ENCODE measurements around the gene SSH3. TPM values are rescaled to one million over a fixed set of nuclear protein-coding genes. Genes with fewer than 3 reads are reported as not detected.

Gene SSH3
- polyA plus RNA-seq, 1 donor, result 20.5 TPM

DNA sequence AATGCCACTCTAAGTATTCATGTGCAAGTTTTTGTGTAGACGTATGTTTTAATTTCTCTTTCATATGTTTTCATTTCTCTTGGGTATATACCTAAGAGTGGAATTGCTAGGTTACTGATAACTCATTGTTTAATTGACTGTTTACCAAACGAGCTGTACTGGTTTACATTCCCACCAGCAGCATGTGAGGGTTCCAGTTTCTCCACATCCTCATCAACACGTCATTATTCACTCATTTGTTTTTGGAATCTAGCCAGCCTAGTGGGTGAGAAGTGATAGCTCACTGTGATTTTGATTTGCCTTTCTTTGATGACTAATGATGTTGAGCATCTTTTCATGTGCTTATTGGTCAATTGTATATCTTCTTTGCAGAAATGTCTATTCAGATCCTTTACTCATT is 10.2 kb upstream of the SSH3 start:
- no peak for DNase-seq

DNA sequence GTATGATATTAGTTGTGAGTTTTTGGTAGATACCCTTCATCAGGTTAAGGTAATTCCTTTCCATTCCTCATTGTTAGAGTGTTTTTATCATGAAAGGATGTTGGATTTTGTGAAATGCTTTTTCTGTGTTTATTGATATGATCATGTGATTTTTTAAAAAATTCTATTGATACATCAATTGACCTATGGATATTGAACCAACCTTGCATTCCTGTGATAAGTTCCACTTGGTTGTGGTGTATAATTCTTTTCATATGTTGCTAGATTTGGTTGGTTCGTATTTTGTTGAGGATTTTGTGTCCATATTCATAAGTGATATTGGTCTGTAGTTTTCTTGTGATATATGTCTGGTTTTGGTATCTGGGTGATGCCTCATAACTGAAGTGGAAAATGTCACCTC is 7.5 kb upstream of the SSH3 start:
- DNase-seq, result no peak

DNA sequence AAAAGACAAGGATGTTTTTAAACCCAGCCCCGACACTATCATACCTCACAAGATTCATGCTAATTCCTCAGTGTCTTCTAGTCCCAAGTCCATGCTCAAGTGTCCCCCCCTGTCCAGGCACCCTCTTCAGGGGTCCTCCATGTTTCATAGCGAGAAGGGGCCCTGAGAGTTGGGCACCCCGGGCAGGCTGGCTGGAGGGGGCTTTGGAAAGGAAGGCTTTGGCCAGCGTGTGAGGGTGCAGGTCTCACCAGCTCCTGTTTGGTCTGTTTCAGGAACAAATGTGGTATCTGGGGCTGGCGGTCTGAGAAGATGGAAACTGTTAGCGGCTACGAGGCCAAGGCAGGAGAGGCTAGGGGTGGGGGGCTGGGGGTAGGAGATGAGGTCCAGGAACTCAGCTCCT is 4.5 kb upstream of the SSH3 start:
- DNase-seq, result no peak

- DNase-seq, result no peak
Observed at GRCh38 chr11:67299471-67300191, 3.7 kb upstream of the SSH3 start.

DNA sequence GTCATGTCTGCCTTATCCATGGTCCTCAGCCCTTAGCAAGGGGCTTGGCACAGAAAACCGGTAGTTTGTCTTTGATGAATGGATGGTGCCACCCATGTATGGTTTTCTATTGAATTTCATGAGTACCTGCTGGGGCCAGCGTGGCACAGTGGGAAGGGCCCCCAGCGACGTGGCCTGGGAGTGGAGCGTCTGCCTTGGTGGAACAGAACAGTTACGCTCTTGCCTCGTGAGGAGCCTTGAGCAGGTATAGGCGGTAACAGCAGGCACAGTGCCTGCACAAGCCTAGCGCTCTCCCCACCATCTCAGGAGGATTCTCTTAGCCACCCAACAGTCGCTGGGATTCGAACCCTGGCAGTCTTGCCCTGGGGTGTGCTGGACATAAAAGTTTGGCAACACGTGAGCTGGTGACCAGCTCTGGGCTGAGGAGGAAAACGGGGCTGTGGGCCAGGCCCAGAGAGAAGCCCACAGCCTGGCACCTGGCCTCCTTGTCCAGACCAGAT is 3.0 kb upstream of the SSH3 start:
- DNase-seq, result no peak

GRCh38 chr11:67300756-67301312 is 2.5 kb upstream of the SSH3 start:
- DNase-seq, result no peak

GRCh38 chr11:67301313-67301921 is 1.9 kb upstream of the SSH3 start:
- no peak for DNase-seq

GRCh38 chr11:67301951-67302516 is 1.3 kb upstream of the SSH3 start:
- peak; percentile 48 for DNase-seq

GRCh38 chr11:67302571-67303131 is 679 bp upstream of the SSH3 start:
- DNase-seq, result no peak

DNA sequence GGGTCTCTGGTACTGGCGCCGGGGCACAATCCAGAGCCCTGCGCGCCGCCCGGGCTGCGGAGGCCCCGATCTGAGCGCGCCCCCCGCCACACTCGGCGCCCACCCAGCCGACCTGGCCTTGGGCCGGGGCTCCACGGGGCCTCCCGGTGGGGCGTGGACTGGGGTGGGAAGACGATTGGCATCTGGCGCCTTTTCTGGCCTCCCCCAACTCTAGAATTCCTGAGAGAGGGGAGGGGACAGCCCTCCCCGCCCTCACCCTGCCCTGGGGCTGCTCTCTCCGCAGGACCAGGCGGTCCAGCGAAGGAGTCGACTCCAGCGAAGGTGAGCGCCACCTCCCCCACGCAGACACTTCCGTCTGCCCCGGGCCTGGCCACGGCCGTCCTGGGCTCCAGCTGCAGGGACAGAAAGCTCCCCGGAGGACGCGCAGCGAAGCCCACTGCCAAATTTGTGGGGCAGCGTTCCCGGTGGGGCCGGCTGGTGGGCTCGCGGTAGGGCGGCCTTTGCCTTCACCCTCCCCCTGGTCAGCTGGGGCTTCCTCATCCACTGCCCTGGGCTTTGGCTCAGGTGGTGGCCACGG is 593 bp downstream of the SSH3 start:
- no peak for DNase-seq

- no peak for DNase-seq
Observed at GRCh38 chr11:67304511-67305113, 1.3 kb downstream of the SSH3 start.

- DNase-seq, result no peak
Observed at GRCh38 chr11:67306769-67307544, 3.6 kb downstream of the SSH3 start.

DNA sequence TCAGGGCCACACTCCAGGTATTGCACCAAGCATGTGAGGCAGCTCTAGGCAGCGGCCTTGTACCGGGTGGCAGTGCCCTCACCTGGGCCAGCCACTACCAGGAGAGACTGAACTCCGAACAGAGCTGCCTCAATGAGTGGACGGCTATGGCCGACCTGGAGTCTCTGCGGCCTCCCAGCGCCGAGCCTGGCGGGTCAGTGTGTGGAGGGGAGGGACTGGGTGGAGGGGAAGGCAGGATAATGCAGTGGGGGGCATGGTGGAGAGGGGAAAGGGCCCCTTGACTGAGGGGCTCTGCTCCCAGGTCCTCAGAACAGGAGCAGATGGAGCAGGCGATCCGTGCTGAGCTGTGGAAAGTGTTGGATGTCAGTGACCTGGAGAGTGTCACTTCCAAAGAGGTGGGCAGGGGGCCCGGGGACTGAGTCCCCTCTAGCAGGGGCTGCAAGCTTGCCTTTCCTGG is 4.2 kb downstream of the SSH3 start:
- no peak for DNase-seq

DNA sequence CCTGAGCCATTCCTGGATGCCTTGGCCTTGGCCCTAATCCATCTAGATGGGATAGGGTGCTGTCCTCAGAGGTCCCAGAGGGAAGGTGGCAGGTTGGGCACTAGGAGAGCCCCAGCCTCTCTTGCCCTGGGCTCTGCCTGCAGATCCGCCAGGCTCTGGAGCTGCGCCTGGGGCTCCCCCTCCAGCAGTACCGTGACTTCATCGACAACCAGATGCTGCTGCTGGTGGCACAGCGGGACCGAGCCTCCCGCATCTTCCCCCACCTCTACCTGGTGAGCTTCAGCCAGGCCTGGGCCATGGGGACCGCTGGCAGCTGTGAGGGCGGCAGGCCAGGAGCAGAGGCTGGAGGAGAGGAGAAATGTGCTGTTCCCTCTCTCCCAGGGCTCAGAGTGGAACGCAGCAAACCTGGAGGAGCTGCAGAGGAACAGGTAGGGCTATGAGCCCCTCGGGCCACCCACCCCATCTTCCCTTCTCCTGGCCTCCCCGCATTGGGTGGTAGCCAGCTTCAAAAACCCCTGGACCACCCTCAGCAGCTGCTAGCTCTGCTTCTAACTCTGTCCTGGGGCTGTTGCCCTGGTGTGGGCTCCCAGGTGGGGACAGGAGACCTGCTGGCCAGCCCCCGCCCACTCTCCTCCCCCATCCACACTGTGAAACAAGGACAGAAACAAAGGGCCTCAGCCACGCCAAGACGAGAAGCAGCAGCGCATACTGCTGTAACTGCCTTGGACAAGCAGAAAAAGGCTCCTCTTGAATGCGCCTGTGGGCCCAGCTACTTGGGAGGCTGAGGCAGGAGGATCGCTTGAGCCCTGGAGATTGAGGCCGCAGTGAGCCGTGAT is 4.9 kb downstream of the SSH3 start:
- no peak for DNase-seq

DNA sequence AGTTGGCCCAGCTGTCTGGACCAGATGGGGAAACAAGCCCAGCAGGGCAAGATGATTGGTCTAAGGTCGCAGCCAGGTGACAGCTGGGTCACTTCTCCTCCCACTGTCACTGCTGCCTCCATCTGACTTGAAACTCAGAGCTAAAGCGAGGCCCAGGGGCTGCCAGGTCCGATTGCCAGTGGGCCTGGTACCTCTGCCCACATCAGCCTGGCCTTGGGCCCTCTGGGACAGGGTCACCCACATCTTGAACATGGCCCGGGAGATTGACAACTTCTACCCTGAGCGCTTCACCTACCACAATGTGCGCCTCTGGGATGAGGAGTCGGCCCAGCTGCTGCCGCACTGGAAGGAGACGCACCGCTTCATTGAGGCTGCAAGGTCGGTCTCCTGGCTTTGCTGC is 5.8 kb downstream of the SSH3 start:
- DNase-seq, result no peak

GRCh38 chr11:67309661-67310061 is 6.3 kb downstream of the SSH3 start:
- DNase-seq, result no peak

DNA sequence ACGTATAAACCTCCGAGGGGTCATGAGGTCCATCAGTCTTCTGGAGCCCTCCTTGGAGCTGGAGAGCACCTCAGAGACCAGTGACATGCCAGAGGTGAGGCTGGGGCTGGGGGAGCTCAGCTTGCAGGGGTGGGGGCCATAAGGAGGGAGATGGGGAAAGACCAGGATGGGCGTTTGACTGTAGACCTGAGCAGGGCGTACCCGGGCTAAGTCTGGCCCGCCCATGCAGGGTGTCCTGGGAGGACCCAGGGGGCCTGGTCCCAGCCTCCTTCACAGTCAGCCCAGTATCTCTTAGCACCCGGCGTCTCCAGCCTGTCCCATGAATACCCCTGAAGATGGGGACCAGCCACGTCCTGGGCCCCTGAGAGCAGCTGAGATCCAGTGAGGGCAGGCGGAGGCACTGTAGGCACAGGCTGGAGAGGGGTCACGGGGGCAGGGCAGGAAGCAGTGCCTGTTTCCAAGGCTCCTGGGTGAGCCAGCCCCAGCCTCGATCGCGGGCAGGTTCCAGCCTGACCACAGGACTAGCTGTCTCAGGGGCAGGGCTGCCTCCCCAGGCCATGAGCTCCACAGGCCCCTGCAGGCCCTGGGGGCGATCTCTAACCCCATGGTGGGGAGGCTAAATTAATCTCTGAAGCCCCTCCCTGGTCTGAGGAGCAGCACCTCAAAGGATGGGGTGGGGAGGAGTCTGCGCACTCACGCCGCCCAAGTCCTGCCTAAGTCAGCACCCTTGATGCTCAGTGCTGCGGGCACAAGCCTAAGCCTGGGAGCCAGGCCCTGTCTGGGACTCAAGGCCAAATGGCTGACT is 7.1 kb downstream of the SSH3 start:
- no peak for DNase-seq

DNA sequence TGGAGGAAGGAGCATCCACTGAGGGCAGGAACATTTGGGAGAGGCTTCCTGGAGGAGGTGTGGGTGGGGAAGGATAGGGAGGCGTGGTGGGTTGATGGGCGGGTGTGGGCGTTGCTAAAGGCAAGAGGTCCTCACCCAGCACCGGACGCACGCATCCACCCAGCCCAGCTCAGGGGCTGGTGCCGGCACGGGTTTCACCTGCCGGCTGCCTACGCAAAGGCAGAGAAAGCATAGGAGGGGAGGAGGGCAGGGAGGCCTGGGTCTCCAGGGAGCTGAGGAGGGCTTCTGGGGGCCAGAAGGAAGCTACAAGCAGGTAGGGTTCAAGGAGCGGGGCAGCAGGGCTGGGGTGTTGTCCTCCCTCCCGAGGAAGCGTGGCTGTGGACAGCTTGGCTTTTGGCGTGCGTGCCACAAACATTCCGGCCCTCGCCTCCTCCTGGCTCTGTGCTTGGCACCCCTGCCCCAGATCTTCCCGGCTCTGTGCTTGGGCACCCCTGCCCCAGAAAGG is 7.8 kb downstream of the SSH3 start:
- no peak for DNase-seq

GRCh38 chr11:67311556-67312082 is 8.3 kb downstream of the SSH3 start:
- DNase-seq, result no peak

Data from hindlimb muscle (tissue), 1 donor.